IPS-20b (cell line): Measurements from ENCODE around the gene C9orf50.
"Not testable (repeated sequence)": the region's sequence is repeated elsewhere in the genome, so short reads cannot be mapped to it uniquely, and the experiment has no call there.

Source experiments
- H3K27ac ChIP-seq: one replicate; pipeline ENCODE4 v1.5.1; 2013; ENCODE audit warnings: low read length
- H3K27me3 ChIP-seq: 2 replicates; pipeline ENCODE4 v1.6.1; 2013; ENCODE audit warnings: mild to moderate bottlenecking, low read length, inconsistent platforms; ENCODE audit not compliant: insufficient read depth
- H3K36me3 ChIP-seq: 2 replicates; pipeline ENCODE4 v1.6.1; 2013; ENCODE audit warnings: low read depth, mild to moderate bottlenecking, inconsistent platforms, low read length, moderate library complexity; ENCODE audit not compliant: insufficient read depth
- H3K4me1 ChIP-seq: 2 replicates; pipeline ENCODE4 v1.6.1; 2013; ENCODE audit warnings: mild to moderate bottlenecking, control low read depth, inconsistent platforms, low read length, moderate library complexity; ENCODE audit not compliant: insufficient read depth
- H3K4me3 ChIP-seq: 2 replicates; pipeline ENCODE4 v1.5.1; 2013; ENCODE audit warnings: mild to moderate bottlenecking, low read length, inconsistent platforms
- H3K9ac ChIP-seq: 2 replicates; pipeline ENCODE4 v1.6.1; 2013; ENCODE audit warnings: low read depth, mild to moderate bottlenecking, inconsistent platforms, low read length, moderate library complexity
- H3K9me3 ChIP-seq: 2 replicates; pipeline ENCODE4 v1.6.1; 2013; ENCODE audit warnings: mild to moderate bottlenecking, low read depth, low read length, inconsistent platforms; ENCODE audit not compliant: insufficient read depth

C9orf50 gene

GRCh38 chr9:129604056-129604765 is 16.7 kb downstream of the C9orf50 start:
- Histone ChIP-seq H3K9ac (no peak overlapping the region), H3K36me3 (no peaks in the 10 kb centered on the region), H3K27ac (no peak overlapping the region), H3K4me3 (no peak overlapping the region), H3K9me3 (no peaks in the 10 kb centered on the region), H3K4me1 (peaks cover 3% of the 10 kb centered on the region; the same call in 1 of the 2 replicates), H3K27me3 (peaks cover 7% of the 10 kb centered on the region; the same call in 1 of the 2 replicates)

GRCh38 chr9:129602598-129603415 is 18.1 kb downstream of the C9orf50 start:
- H3K27me3 ChIP-seq = peaks cover 11% of the 10 kb centered on the region; the same call in 1 of the 2 replicates
- no peak overlapping the region for H3K4me3 ChIP-seq
- H3K9ac ChIP-seq = no peak overlapping the region
- no peaks in the 10 kb centered on the region for H3K36me3 ChIP-seq
- H3K9me3 ChIP-seq = no peaks in the 10 kb centered on the region
- H3K27ac ChIP-seq = no peak overlapping the region
- peaks cover 8% of the 10 kb centered on the region; the same call in 1 of the 2 replicates for H3K4me1 ChIP-seq

- no peak overlapping the region for H3K4me3 ChIP-seq
- no peak overlapping the region for H3K27ac ChIP-seq
These were observed 19.7 kb downstream of the C9orf50 start for GRCh38 chr9:129601082-129601674.

GRCh38 chr9:129598089-129598596 is 22.8 kb downstream of the C9orf50 start:
- H3K9me3 ChIP-seq = no peaks in the 10 kb centered on the region
- H3K27me3 ChIP-seq = peaks cover 38% of the 10 kb centered on the region
- H3K4me1 ChIP-seq = peaks cover 12% of the 10 kb centered on the region; the same call in 1 of the 2 replicates

More at GRCh38 chr9:129601082-129601674, 19.7 kb downstream of the C9orf50 start:
- no peak overlapping the region for H3K9ac ChIP-seq
- H3K4me1 ChIP-seq = peaks cover 11% of the 10 kb centered on the region; the same call in 1 of the 2 replicates
- H3K27me3 ChIP-seq = peaks cover 16% of the 10 kb centered on the region; the same call in 1 of the 2 replicates
- H3K36me3 ChIP-seq = no peaks in the 10 kb centered on the region
- H3K9me3 ChIP-seq = no peaks in the 10 kb centered on the region

GRCh38 chr9:129597355-129598088 is 23.4 kb downstream of the C9orf50 start:
- Histone ChIP-seq H3K9ac (peak overlapping the region; percentile 46; the same call in 1 of the 2 replicates), H3K9me3 (no peaks in the 10 kb centered on the region), H3K36me3 (no peaks in the 10 kb centered on the region), H3K27ac (no peak overlapping the region), H3K4me3 (peak overlapping the region; percentile 70), H3K27me3 (peaks cover 43% of the 10 kb centered on the region), H3K4me1 (peaks cover 10% of the 10 kb centered on the region; the same call in 1 of the 2 replicates)

More at GRCh38 chr9:129598089-129598596, 22.8 kb downstream of the C9orf50 start:
- Histone ChIP-seq H3K9ac (peak overlapping the region; percentile 46; the same call in 1 of the 2 replicates), H3K4me3 (peak overlapping the region; percentile 70), H3K27ac (no peak overlapping the region), H3K36me3 (no peaks in the 10 kb centered on the region)

- Histone ChIP-seq H3K9me3 (no peaks in the 10 kb centered on the region), H3K4me1 (peaks cover 10% of the 10 kb centered on the region; the same call in 1 of the 2 replicates), H3K36me3 (no peaks in the 10 kb centered on the region), H3K27me3 (peaks cover 47% of the 10 kb centered on the region), H3K4me3 (peak overlapping the region; percentile 84), H3K9ac (peak overlapping the region; percentile 53; the same call in 1 of the 2 replicates), H3K27ac (no peak overlapping the region)
These were observed 24.2 kb downstream of the C9orf50 start for GRCh38 chr9:129596541-129597331.

GRCh38 chr9:129595903-129596540 is 24.9 kb downstream of the C9orf50 start:
- Histone ChIP-seq H3K4me3 (peak overlapping the region; percentile 84; the same call in 1 of the 2 replicates), H3K36me3 (no peaks in the 10 kb centered on the region), H3K27me3 (peaks cover 48% of the 10 kb centered on the region), H3K9ac (peak overlapping the region; percentile 53; the same call in 1 of the 2 replicates), H3K27ac (no peak overlapping the region), H3K9me3 (no peaks in the 10 kb centered on the region), H3K4me1 (peaks cover 10% of the 10 kb centered on the region; the same call in 1 of the 2 replicates)

GRCh38 chr9:129595311-129595741 is 25.6 kb downstream of the C9orf50 start:
- H3K9me3 ChIP-seq = no peaks in the 10 kb centered on the region
- H3K4me1 ChIP-seq = peaks cover 10% of the 10 kb centered on the region; the same call in 1 of the 2 replicates
- no peak overlapping the region for H3K9ac ChIP-seq
- H3K36me3 ChIP-seq = no peaks in the 10 kb centered on the region
- no peak overlapping the region for H3K4me3 ChIP-seq
- H3K27ac ChIP-seq = no peak overlapping the region
- H3K27me3 ChIP-seq = peaks cover 55% of the 10 kb centered on the region

- Histone ChIP-seq H3K9me3 (no peaks in the 10 kb centered on the region), H3K36me3 (no peaks in the 10 kb centered on the region), H3K27ac (no peak overlapping the region), H3K4me3 (no peak overlapping the region), H3K27me3 (peaks cover 58% of the 10 kb centered on the region), H3K9ac (no peak overlapping the region), H3K4me1 (peaks cover 10% of the 10 kb centered on the region; the same call in 1 of the 2 replicates)
These were observed 26.3 kb downstream of the C9orf50 start for GRCh38 chr9:129594632-129595031.

GRCh38 chr9:129592790-129593189 is 28.1 kb downstream of the C9orf50 start:
- H3K36me3 ChIP-seq, H3K9ac ChIP-seq, H3K4me3 ChIP-seq, H3K27ac ChIP-seq, H3K9me3 ChIP-seq, H3K4me1 ChIP-seq: not testable (repeated sequence)
- peaks cover 56% of the 10 kb centered on the region for H3K27me3 ChIP-seq
